Measurements from ENCODE around the gene CABLES2. TPM values are rescaled to one million over a fixed set of nuclear protein-coding genes. Genes with fewer than 3 reads are reported as not detected.

Gene CABLES2
- polyA plus RNA-seq, 1 donor, result 10.0 TPM

DNA sequence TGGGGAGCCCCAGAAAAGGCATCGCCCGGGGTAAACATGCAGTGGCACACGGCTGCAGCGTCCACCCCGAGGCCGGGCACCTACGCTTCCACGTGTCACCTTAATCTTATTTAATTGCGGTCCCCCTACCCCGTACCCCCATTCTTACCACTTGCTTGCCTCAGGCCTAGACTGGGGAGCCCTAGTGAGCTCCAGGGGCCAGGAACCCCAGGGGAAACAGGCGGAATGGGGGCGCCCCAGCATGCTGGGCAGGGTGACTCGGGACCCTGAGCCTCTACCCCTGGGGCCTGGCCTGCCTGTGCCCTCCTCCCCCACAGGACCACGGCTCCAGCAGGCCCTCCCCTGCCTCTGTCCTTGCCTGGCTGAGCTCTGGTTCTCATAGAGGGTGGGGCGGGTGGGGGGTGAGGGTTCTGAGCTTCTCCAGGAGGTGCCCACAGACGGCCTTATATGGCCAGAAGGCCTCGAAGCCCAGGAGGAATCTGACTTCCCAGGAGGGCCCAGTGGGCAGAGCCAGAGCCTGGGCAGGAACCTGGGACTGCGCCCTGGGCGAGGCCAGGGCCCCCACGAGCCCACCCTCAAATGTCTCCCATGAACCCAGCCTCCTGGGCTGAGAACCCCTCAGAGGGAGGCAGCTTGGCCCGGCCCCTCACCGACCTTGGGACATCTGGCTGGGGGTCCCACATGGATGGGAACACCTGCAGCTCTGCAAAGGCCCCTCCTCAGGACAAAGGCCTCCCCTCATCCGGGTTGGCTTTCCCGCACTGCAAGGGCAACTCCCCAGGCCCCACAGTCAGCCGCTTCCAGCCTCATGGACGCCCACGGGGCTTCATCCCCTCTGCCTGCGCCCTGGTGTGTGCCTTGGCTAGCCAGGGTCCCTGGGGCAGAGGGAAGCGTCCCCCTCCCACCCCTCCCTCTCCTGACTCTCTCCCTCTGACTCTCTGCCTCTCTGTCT is 34.8 kb downstream of the CABLES2 start:
- no peak for DNase-seq

DNA sequence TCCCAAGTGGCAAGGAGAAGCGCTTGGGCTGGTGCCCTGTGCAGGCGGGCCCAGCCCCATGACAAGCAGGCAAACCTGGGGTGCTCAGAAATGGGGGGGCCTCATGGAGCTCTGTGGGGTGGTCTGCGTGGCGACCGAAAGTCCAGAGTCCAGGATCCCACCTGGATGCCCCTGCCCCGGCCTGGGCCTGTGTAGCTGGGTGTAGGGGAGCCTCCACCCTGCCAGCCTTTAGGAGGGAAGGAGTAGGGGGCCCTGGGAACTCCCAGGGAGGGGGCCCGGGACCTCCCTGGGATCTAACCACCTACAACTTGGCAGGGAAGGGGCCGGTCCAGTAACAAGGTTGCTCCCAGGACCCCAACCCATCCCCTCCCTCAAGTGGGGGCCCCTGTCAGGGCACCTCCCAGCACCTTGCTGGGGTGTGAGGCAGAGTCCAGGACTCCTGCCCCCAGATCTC is 35.5 kb downstream of the CABLES2 start:
- DNase-seq, result no peak

DNA sequence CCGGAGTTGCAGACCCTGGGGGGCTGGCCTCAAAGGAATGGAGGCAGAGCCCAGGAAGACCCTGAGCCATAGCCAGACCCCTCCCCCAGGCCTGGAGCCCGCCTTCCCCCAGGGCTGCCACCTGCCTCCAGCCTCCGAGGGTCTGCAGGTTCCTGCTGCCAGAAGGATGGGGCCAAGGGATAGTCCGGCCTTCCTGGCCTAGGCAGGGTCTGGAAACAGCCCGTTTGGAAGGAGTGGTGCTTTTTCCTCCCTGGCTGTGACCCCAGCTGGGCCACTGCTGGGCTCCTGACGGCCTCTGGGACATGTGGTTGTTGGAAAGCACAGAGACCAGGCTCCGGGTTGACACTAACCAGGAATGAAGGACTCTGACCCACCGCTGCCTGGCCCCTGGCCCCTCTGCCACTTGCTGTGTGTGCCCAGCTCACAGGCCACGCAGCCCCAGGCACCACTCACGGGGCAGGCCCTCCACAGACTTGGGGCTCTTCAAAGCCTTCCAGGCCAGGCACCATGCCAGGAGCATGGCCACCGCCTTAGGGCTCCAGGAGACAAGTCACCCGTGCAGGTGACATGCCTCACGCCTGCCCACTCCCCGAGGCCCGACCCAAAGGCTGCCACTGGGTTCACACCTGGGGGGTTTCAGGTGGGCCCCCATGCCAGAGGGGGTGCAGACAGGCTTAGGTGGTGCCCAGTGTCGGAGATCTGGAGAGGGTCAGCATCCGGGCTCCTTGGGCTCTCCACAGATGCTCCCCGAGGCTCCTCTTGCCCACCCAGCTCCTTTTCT is 36.1 kb downstream of the CABLES2 start:
- no peak for DNase-seq

DNA sequence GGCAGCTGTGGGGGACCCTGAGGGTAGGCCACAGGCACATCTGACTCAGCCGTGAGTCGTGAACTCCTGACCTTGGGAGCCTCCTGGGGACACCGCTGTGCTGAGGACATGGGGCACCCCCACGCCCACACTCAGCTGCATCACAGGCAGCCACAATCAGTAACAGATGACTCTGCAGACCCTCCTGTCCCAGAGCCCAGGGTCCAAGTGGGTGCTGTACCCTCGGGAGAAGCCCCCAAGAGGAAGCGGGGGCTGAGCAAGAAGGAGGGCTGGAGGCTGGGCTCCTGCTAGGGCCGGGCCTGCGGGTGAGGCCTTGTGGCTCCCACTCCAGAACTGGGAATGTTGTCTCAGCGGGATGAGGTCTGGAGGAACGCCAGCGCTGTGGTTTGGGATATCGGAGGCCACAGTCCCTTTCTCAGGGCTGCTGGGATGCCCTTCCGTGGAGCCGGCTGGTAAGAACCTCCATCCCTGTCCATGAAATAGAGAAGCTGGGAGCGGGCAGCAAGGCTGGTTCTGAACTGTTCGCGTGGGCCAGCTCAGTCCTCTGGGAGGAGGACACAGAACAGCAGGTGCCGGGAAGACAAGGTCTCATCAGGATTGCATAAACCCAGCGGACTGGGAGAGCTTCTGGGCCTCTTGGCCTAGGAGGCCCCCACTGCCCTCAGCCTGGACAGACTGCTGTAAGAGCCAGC is 36.8 kb downstream of the CABLES2 start:
- no peak for DNase-seq

DNA sequence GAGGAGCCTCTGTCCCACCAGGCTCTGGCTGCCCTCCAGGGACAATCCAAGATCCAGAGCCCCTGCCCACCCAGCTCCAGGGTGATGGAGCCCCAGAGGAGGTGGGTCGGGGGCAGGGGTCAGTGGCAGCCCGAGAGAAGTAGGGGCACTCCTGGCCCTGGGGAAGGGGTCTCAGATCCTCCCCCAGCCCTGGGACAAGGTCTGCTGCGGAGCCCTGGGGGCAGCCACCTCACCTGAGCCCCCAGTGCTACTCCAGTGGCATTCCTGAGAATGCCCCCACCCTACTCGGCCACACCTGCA is 37.3 kb downstream of the CABLES2 start:
- no peak for DNase-seq

DNA sequence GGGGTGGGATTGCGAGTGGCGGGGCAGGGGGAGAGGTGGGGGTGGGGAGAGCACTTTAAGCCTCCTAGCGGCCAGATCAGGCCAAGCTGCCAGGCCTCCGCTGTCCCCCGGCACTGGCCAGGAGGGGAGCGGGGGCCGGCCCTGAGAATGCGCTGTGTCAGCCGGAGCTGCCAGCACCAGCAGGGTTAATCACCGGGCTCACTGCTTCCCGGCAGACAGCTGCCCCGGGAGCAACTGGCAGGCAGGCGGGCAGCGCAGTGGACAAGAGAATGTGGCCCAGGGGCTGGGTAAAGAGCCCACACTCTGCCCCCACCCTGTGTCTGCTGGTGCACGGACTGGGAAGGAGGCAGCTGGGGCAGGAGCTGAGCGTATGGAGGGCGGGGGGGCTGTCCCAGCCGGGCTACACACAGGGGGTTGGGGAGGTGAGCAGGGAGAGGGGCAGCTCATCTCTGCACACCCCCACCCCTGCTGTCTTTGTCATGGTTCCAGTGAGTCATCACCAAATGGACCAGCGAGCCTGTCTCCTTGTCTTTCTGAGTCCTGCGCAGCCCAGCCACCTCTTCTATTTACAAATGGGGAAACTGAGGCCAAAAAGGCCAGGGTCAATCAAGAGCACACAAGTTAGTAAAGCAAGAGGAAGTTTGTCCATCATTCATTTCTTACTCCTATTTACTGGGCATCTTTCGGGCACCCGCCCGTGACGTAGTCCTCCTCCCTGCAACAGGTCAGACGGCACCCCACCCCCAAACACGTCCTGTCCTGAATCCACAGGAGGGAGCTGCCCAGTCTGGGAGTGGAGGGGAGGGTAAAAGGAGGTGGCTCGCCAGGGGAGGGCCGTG is 37.9 kb downstream of the CABLES2 start:
- DNase-seq, result no peak

DNA sequence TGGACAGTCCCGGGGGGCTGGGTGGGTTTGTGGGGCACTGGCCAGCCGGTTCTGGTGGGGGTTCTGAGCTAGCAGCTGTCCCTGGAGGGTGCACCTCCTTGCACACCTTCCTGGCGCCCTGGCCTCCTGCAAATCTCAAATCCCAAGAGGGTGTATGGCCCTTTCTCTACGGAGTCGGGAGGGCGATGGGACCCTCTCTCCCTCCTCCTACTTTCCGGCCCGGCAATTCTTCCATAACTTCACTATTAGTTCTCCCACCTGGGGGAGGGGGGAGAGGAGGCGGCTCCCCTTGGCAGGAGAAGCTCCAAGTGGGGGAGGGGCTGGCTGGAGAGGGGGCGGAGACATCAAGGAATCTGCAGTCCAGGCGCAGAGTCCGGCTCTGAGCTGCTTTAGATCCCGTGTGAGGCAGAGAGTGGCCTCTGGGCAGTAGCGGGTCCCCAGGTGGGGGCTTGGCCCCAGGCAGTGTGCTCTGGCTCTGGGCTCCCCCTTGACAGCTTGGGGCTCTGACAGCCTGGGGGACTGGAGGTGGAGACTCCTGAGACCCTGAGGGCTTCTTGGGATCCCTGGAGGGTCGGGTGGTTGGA is 38.6 kb downstream of the CABLES2 start:
- DNase-seq, result no peak

DNA sequence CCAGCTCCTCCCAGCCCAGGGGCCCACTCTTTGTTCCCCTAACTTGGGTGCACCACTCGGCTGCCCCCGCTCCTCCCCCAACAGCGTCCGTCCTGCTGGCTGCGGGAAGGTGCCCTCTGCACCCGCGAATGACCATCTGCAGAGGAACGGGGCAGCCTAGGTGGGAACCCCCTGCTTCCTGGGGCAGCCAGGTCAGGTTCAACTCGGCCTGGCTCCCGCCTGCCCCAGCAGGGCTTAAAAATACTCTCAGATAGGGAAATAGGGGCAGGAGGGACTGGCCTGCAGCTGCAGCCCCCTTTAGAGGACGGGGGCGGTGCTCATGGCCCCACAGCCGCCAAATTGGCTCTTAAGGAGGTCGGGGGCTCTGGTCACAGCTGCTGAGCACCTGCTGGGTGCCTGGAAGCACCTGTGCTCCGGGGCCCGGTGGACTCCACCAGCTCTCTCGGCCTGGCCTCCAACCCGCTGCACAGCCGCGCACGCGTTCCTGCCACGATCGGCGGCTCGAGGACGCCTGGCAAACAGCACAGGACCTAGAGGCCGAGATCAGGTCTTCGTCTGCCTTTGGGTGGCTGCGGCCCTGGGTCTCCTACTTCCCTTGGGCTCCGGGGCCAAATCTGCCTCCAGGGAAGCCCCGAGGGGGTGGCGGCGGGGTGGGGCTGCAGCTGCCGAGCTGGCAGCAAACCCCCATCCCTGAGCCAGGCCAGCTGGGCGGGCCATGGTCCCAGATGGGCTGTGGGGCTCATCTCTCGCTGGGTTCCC is 39.3 kb downstream of the CABLES2 start:
- no peak for DNase-seq

DNA sequence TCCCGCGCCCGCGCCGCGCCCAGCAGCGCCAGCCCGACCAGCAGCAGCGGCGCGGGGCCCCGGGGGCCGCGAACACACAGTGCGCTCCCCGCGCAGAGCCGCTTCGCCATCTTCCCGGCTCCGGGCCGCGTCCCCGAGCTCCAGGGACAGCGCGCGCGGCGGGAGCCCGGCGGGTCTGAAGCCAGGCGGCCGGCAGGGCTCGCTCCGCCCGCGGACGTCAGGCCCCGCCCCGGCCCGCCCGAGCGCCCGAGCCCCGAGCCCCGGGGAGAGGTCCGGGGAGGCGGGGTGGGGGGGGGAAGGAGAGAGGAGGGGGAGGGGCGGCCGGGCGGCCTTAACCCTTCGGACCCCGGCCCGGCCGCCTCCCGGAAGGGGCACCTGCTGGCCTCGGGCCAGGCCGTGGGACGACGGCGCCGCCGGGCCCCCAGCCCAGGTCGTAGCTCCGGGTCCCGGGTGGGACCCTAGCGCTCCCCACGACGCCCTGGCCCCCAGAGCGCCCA is 39.9 kb downstream of the CABLES2 start, which contains the start of gene LAMA5:
Gene LAMA5, minus strand, starts transcription at position 177 of the 497 bp plus-strand sequence. Its CDS starts 67 bp downstream, at position 110.
- DNase-seq, result no peak

DNA sequence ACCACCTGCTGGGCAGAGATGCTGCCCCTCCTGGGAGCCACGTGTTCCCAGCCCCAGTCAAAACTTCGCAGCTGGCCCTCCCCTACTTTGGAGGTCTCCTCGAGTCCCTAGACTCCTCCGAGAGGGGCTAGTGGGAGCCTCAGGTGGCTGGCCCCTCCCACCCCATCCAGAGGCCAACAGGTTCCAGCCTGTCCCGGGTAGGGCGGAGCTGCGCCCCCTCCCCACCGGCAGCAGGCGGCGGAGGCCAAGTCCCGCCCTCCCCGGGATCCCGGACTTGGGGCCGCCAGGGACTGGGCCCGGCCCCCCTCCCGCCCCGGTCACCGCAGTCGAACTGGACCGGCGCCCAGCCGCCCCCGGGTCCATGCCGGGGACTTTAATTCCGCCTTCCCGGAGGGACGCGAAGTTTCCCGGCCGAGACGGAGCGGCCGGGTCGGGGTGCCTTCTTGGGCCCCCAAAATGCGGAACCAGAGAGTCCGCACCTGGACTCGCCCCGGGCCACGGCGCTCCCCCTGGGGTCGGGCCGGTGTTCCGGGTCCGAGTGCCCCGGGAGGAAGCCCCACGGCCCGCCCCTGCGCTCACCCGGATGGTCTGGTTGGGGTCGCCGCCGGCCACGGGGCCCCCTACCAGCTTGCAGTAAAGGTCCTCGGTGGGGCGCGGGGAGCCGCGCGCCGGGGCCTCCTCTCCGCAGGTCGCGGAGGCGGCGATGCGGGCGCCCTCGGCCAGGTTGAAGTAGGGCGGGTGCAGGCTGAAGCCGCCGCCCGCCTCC is 40.5 kb downstream of the CABLES2 start:
- DNase-seq, result no peak

DNA sequence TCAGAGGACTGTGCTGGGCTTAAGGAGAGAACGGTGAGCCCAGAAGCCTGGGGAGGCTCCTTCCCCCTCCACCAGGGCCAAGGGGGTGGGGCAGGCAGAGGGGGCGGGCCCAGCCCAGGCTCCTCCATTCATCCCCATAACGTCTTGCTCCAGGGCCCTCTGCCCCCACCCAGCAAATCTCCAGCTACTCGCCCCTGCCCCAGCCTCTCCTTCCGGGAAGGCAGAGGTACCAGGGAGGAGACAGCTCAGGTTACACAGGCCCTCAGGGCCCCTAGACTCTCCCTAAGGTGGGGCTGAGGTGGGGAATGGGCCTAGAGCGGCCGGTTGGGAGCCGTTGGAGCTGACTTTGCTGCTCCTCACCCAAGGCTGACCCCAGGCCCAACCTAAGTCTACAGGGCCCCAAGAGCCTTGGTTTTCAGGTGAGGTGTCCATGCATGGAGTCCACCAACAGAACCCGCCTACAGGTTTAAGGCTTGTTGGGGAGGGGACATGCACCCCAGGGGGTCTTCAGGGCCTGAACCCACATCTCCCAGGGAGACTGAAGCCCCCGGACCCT is 41.2 kb downstream of the CABLES2 start:
- no peak for DNase-seq

DNA sequence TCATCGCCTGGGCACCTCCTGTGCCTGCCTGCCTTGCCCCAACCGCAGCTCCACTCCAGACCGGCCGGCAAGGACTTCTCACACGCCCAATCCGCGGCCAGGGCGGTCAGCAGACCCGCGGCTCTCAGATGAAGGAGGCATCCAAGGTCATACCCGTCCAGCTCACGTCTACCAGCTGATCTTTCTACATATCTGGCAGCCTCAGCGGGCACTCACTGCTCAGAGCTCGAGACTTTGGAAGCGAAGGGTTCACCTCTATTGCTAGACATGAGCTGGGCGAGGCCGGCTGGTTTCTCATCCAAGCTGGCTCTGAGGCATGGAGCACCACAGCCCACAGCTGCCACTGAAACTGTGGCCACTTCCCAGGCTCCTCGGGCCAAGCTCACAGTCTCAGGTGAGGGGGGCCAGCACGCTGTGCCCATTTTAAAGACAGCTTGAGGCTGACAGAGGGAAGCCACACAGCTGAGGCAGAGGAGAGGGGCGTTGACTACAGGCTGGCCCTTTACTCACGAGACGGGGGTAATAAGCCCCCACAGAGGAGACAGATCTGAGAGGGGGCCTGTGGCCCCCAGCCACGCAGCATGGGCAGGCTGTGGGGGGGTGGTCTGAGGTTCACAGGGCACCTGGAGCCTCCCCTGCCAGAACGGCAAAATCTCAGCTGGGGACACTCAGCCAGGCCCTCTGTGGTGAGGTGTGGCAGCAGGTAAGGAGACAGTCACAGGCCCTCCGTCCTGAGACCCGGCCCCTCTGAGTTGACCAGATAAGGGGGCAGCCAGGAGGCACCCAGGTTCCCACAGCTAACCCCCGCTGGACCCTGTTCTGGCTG is 42.0 kb downstream of the CABLES2 start:
- DNase-seq, result no peak

DNA sequence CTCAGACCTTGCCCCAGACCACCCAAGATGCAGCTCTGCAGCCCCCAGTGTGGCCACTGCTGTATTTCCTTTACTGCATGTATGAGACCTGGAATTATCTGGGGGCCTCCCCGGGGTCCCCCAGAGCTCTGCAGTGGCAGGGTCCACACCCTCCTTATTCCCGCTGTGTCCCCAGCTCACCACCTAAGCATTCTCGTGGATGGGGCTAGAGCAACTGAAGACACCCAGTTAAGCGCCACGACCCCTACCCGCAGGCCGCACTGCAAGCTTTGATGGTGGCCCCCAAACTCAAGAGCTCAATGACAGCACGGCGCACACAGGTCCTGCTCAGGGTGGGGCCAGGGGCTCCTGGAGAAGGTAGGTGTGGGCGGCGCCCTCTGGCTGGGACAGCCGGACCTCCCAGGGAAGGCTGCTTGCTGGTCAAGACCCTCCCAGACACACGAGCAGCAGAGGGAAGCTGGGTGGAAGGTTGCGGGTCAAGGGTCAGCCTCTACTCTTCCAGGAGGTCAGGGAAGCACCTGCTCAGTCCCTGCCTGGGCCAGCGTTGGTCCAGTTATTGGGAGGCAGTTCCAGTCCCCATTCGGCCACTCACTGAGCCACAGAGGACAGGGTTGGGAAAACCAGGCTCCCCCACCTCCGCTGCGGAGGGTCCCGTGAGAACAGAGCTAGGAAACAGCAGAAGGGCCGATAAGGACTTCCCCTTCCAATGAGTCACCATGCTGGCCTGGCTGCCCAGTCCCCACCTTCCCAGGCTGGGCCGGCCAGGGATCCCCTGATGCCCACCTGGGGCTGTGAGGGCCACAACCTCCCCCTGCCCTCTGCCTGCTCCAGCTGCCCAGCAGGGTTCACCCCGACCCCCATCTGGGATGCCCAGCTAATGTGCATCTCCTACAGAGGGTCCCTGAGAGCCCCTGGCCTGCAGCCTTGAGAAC is 42.9 kb downstream of the CABLES2 start:
- DNase-seq, result no peak

DNA sequence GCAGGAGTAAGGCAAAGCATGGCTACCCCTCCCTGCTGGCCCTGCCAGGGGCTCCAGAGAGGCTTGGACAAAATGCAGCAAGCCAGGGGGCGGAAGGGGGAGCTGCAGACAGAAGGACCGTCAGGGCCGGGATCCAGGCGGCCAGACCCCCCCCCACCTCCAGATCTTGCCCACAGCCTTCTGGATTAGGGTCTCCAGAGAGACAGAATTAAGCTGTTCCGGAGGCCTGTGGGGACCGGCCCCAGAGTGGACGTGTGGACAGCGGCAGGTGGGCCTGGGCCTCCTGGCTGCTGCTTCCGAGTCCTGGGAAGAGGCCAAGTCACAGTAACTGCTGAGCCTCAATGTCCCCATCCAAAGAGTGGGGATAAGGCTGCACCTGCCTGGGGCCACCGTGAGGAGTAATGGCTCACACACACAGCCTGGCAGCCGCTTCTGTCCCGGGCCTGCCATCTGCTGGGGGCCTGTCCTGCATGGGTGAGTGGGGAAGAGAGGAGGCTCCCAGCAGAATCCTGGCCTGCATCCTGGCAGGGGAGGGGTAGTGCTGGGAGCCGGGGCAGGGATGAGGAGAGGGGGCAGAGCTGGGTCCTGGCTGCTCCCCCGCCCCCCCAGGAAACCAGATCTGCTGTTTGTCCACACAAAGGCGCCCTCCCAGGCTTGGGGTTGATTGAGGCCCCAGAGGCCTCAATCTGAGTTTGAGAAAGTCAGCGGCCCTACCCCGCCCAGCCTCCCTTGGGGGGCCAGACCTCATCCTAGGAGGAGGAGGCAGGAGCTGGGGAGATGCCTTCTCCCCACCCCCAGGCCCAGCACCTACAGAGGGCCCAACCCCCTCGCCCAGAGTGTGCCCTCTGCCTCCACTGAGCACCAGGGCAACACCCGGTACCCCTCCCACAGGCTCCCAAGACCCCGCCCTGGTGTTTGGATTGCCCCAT is 43.8 kb downstream of the CABLES2 start:
- no peak for DNase-seq

DNA sequence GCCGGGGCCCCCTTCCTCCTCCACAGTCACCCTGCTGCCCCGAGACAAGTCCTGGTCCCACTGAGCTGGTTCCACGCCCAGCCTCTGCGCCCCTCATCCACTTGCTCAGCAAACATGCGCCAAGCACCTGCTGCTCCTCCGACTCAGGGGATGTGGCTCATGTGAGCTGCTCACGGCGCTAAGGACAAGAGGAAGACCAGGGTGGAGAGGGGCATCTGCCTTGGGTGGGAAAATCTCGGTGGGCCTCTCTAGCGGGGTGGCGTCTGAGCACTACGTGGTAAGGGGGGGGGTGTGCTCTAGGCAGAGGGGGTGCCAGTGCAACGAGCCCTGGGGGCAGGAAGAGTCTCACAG is 44.5 kb downstream of the CABLES2 start:
- no peak for DNase-seq

Data from left kidney (tissue), 2 donors.